H9 (cell line): Measurements from ENCODE around the gene FITM2. TPM values are rescaled to one million over a fixed set of nuclear protein-coding genes. Genes with fewer than 3 reads are reported as not detected.
A peak's percentile ranks its signal among the peaks of the same experiment; 100 is the strongest.

Source experiments
- DNase-seq: peaks from one replicate; pipeline ENCODE4 v3.0.0-alpha.2; 2017
- H2AFZ ChIP-seq: one replicate; pipeline ENCODE4 v1.6.1; 2013; ENCODE audit warnings: mild to moderate bottlenecking, low read length, control low read depth, moderate library complexity
- H2AK5ac ChIP-seq: 2 replicates; pipeline ENCODE4 v1.6.1; 2013; ENCODE audit warnings: low read length, control low read depth, mixed read lengths; ENCODE audit not compliant: insufficient read length
- H2BK120ac ChIP-seq: one replicate; pipeline ENCODE4 v1.6.1; 2013; ENCODE audit warnings: low read depth, mild to moderate bottlenecking, low read length, control low read depth, inconsistent platforms; ENCODE audit not compliant: poor library complexity, severe bottlenecking
- H2BK12ac ChIP-seq: 2 replicates; pipeline ENCODE4 v1.6.1; 2013; ENCODE audit warnings: low read length, control low read depth, mixed read lengths, low read depth; ENCODE audit not compliant: insufficient read length
- H2BK15ac ChIP-seq: 2 replicates; pipeline ENCODE4 v1.6.1; 2013; ENCODE audit warnings: low read depth, low read length, control low read depth
- H2BK20ac ChIP-seq: one replicate; pipeline ENCODE4 v1.6.1; 2013; ENCODE audit warnings: low read depth, mild to moderate bottlenecking, low read length, control low read depth, inconsistent platforms; ENCODE audit not compliant: poor library complexity, severe bottlenecking
- H2BK5ac ChIP-seq: 2 replicates; pipeline ENCODE4 v1.6.1; 2013; ENCODE audit warnings: low read length, control low read depth, mixed read lengths; ENCODE audit not compliant: insufficient read length
- H3K14ac ChIP-seq: 2 replicates; pipeline ENCODE4 v1.6.1; 2013; ENCODE audit warnings: low read length, control low read depth; ENCODE audit not compliant: insufficient read depth
- H3K18ac ChIP-seq: 2 replicates; pipeline ENCODE4 v1.6.1; 2013; ENCODE audit warnings: low read depth, mild to moderate bottlenecking, mixed read lengths, low read length, control low read depth; ENCODE audit not compliant: insufficient read length
- H3K23ac ChIP-seq: 2 replicates; pipeline ENCODE4 v1.6.1; 2013; ENCODE audit warnings: low read length, control low read depth, mixed read lengths, low read depth; ENCODE audit not compliant: insufficient read length
- H3K23me2 ChIP-seq: 2 replicates; pipeline ENCODE4 v1.6.1; 2013; ENCODE audit warnings: low read depth, mild to moderate bottlenecking, mixed read lengths, low read length, control low read depth; ENCODE audit not compliant: insufficient read length, poor library complexity, severe bottlenecking
- H3K27ac ChIP-seq: 2 replicates; pipeline ENCODE4 v1.5.1; 2013; ENCODE audit warnings: low read length, control low read depth, mixed read lengths, low read depth; ENCODE audit not compliant: insufficient read length
- H3K27me3 ChIP-seq: 2 replicates; pipeline ENCODE4 v1.6.1; 2013; ENCODE audit warnings: low read length, control low read depth, inconsistent platforms; ENCODE audit not compliant: insufficient read depth
- H3K4ac ChIP-seq: 2 replicates; pipeline ENCODE4 v1.6.1; 2013; ENCODE audit warnings: low read depth, mild to moderate bottlenecking, control low read depth, inconsistent platforms, low read length, moderate library complexity
- H3K4me1 ChIP-seq: 2 replicates; pipeline ENCODE4 v1.6.1; 2013; ENCODE audit warnings: low read length, control low read depth, inconsistent platforms; ENCODE audit not compliant: insufficient read depth
- H3K4me2 ChIP-seq: 2 replicates; pipeline ENCODE4 v1.6.1; 2013; ENCODE audit warnings: low read length, control low read depth, mixed read lengths; ENCODE audit not compliant: insufficient read length, insufficient read depth
- H3K56ac ChIP-seq: 2 replicates; pipeline ENCODE4 v1.6.1; 2013; ENCODE audit warnings: low read depth, mild to moderate bottlenecking, mixed read lengths, low read length, control low read depth; ENCODE audit not compliant: insufficient read length
- H3K79me1 ChIP-seq: 2 replicates; pipeline ENCODE4 v1.6.1; 2013; ENCODE audit warnings: low read depth, mild to moderate bottlenecking, moderate library complexity, low read length, control low read depth, inconsistent platforms; ENCODE audit not compliant: insufficient read depth, poor library complexity, severe bottlenecking
- H3K79me2 ChIP-seq: 2 replicates; pipeline ENCODE4 v1.6.1; 2013; ENCODE audit warnings: low read length, control low read depth, inconsistent platforms; ENCODE audit not compliant: insufficient read depth
- H3K9ac ChIP-seq: 2 replicates; pipeline ENCODE4 v1.6.1; 2013; ENCODE audit warnings: low read length, control low read depth, mixed read lengths; ENCODE audit not compliant: insufficient read length; ENCODE audit errors: extremely low read depth
- H3K9me3 ChIP-seq: one replicate; pipeline ENCODE4 v1.6.1; 2013; ENCODE audit warnings: low read depth, low read length, inconsistent platforms; ENCODE audit not compliant: control insufficient read depth
- H3T11ph ChIP-seq: one replicate; pipeline ENCODE4 v1.6.1; 2013; ENCODE audit warnings: mild to moderate bottlenecking, low read length, control low read depth, inconsistent platforms
- H4K20me1 ChIP-seq: one replicate; pipeline ENCODE4 v1.6.1; 2013; ENCODE audit not compliant: control insufficient read depth, insufficient read length, insufficient read depth
- H4K5ac ChIP-seq: 2 replicates; pipeline ENCODE4 v1.6.1; 2013; ENCODE audit warnings: low read depth, mild to moderate bottlenecking, mixed read lengths, low read length, control low read depth; ENCODE audit not compliant: insufficient read length
- H4K8ac ChIP-seq: replicated peaks from 2 replicates; pipeline ENCODE4 v1.6.1; 2013; ENCODE audit warnings: low read length, control low read depth, mixed read lengths, low read depth; ENCODE audit not compliant: insufficient read length
- H4K91ac ChIP-seq: 2 replicates; pipeline ENCODE4 v1.6.1; 2013; ENCODE audit warnings: low read depth, mild to moderate bottlenecking, moderate library complexity, mixed read lengths, low read length, control low read depth; ENCODE audit not compliant: insufficient read length
- H3K27ac Mint-ChIP-seq, 3 experiments: 2 replicates in 2 of 3; 3 replicates in 1 of 3; pipeline ENCODE4 v1.8.0; 2020 to 2021; ENCODE audit warnings: mixed read lengths in 3 of 3, mild to moderate bottlenecking in 1 of 3, moderate library complexity in 1 of 3
- H3K27me3 Mint-ChIP-seq: 2 replicates; pipeline ENCODE4 v1.8.0; 2021; ENCODE audit warnings: low read depth, mild to moderate bottlenecking, moderate library complexity, mixed read lengths
- H3K36me3 Mint-ChIP-seq, 3 experiments: 2 replicates in 2 of 3; 3 replicates in 1 of 3; pipeline ENCODE4 v1.8.0; 2020 to 2021; ENCODE audit warnings: low read depth in 3 of 3, mixed read lengths in 3 of 3; ENCODE audit not compliant: insufficient read depth in 1 of 3
- H3K4me1 Mint-ChIP-seq, 2 experiments: 2 replicates each; pipeline ENCODE4 v1.8.0; 2020; ENCODE audit warnings: mixed read lengths in 2 of 2
- H3K4me3 Mint-ChIP-seq, 2 experiments: 2 replicates in 1 of 2; 3 replicates in 1 of 2; pipeline ENCODE4 v1.8.0; 2020 to 2021; ENCODE audit warnings: mild to moderate bottlenecking in 2 of 2, mixed read lengths in 2 of 2, moderate library complexity in 1 of 2
- H3K9me3 Mint-ChIP-seq, 2 experiments: 2 replicates in 1 of 2; 3 replicates in 1 of 2; pipeline ENCODE4 v1.8.0; 2020; ENCODE audit warnings: mild to moderate bottlenecking in 2 of 2, mixed read lengths in 2 of 2, moderate library complexity in 1 of 2
- WGBS: extraction: QIAGEN DNeasy Blood & Tissue Kit; methylation state at CpG from one replicate; pipeline ENCODE4 v1.1.7; 2013; ENCODE audit warnings: missing lambda C conversion rate, low lambda C conversion rate, mixed read lengths; ENCODE audit not compliant: insufficient read length; ENCODE audit errors: extremely low coverage; 5-methylcytosine and 5-hydroxymethylcytosine counted together
- total RNA-seq: library from RNA; stranded (reverse); gene quantifications from 2 replicates; pipeline ENCODE4 v1.2.1, GENCODE V29; 2021
- TF ChIP-seq, protein P1 (sequence below): fragments of 200-600 bp; sonication (generic); conservative IDR thresholded peaks from 3 replicates; pipeline ENCODE4 v1.8.0; 2021; ENCODE audit warnings: antibody characterized with exemption, mild to moderate bottlenecking

FITM2 gene
- total RNA-seq, 1 experiment from 2014 or later = 1.7 TPM

DNA sequence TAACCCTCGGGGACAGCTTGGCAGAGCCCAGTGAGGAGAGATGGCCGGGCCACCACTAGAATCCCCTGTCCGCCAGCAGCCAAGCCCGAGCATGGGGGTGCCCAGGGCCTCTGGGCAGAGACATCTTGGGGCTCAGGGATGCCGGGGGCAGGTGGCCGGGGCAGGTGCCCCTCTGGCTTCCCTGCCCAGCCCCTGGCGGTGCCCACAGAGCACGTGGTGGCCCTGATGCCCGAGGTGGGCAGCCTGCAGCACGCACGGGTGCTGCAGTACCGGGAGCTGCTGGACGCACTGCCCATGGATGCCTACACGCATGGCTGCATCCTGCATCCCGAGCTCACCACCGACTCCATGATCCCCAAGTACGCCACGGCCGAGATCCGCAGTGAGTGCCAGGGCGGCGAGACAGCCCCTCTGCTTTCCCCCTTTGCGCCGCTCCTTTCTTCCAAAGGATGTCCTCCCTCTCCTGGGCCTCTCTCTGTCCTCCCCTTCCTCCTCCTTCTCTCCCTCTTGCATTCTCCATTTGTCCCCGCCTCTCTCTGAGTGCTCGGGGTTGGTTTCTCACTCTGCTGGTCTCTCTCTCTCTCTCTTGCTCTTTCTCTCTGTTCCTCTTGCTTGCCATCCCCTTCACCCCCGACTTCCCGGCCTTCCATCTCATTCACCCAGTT, 52.6 kb downstream of the FITM2 start:
- Histone ChIP-seq H3K14ac (no peak overlapping the region), H2BK5ac (no peak overlapping the region), H3K27ac (no peak overlapping the region), H2BK20ac (no peak overlapping the region), H4K91ac (no peak overlapping the region), H4K8ac (no peak overlapping the region), H4K5ac (no peak overlapping the region), H2BK120ac (no peak overlapping the region), H3K18ac (no peak overlapping the region), H3K9me3 (no peaks in the 10 kb centered on the region), H3K4me2 (no peak overlapping the region), H3T11ph (no peak overlapping the region), H3K79me1 (no peaks in the 10 kb centered on the region), H3K23me2 (no peaks in the 10 kb centered on the region), H3K23ac (no peak overlapping the region), H3K56ac (no peak overlapping the region), H3K4ac (no peak overlapping the region), H2AFZ (no peak overlapping the region), H3K9ac (no peak overlapping the region), H3K27me3 (no peaks in the 10 kb centered on the region), H2BK15ac (no peak overlapping the region), H2AK5ac (no peak overlapping the region), H2BK12ac (no peak overlapping the region), H4K20me1 (no peaks in the 10 kb centered on the region), H3K4me1 (no peaks in the 10 kb centered on the region), H3K79me2 (no peaks in the 10 kb centered on the region)
- H3K27ac Mint-ChIP-seq = peak overlapping the region in 2 of 3 experiments; percentile 11 to 41; a peak in 1 of 7 replicates
- no CpG with 5 or more reads among the region's 28 CpGs for WGBS
- TF ChIP-seq, protein P1, sequence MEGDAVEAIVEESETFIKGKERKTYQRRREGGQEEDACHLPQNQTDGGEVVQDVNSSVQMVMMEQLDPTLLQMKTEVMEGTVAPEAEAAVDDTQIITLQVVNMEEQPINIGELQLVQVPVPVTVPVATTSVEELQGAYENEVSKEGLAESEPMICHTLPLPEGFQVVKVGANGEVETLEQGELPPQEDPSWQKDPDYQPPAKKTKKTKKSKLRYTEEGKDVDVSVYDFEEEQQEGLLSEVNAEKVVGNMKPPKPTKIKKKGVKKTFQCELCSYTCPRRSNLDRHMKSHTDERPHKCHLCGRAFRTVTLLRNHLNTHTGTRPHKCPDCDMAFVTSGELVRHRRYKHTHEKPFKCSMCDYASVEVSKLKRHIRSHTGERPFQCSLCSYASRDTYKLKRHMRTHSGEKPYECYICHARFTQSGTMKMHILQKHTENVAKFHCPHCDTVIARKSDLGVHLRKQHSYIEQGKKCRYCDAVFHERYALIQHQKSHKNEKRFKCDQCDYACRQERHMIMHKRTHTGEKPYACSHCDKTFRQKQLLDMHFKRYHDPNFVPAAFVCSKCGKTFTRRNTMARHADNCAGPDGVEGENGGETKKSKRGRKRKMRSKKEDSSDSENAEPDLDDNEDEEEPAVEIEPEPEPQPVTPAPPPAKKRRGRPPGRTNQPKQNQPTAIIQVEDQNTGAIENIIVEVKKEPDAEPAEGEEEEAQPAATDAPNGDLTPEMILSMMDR = no peak
- H3K27me3 Mint-ChIP-seq = no peaks in the 10 kb centered on the region; the same call in 1 of the 2 replicates
- no peaks in the 10 kb centered on the region for H3K9me3 Mint-ChIP-seq
- H3K4me1 Mint-ChIP-seq = peaks cover 11 to 14% of the 10 kb centered on the region in 2 experiments
- no peak overlapping the region for H3K4me3 Mint-ChIP-seq
- DNase-seq = no peak
- H3K36me3 Mint-ChIP-seq = no peaks in the 10 kb centered on the region
